HepG2 (cell line): ENCODE measurements around the gene RAB40C. TPM values are rescaled to one million over a fixed set of nuclear protein-coding genes. Genes with fewer than 3 reads are reported as not detected.

ENCODE experiments used
- CBX5 ChIP-seq: sonication (generic); formaldehyde crosslinking; IDR thresholded peaks from 2 replicates; pipeline ENCODE4 v1.4.0; 2020; ENCODE audit warnings: missing genetic modification reagents, borderline replicate concordance
- CENPX ChIP-seq: sonication (generic); formaldehyde crosslinking; IDR thresholded peaks from 2 replicates; pipeline ENCODE4 v1.9.0; 2021; ENCODE audit warnings: mild to moderate bottlenecking, missing genetic modification reagents, moderate library complexity
- FOXO1 ChIP-seq: sonication (generic); formaldehyde crosslinking; IDR thresholded peaks from 2 replicates; pipeline ENCODE4 v1.4.0; 2020; ENCODE audit warnings: missing genetic modification reagents
- LRRFIP1 ChIP-seq: sonication (generic); formaldehyde crosslinking; conservative IDR thresholded peaks from 2 replicates; pipeline ENCODE4 v1.4.0; 2020; ENCODE audit warnings: missing genetic modification reagents
- MBNL3 ChIP-seq: fragments of 250-450 bp; sonication (Bioruptor Pico); conservative IDR thresholded peaks from 2 replicates; pipeline ENCODE4 v1.8.0; 2022; ENCODE audit warnings: mild to moderate bottlenecking, inconsistent platforms
- MED13 ChIP-seq: sonication (generic); formaldehyde crosslinking; IDR thresholded peaks from 2 replicates; pipeline ENCODE4 v1.5.0; 2020; ENCODE audit warnings: missing genetic modification reagents
- MLLT10 ChIP-seq: sonication (generic); formaldehyde crosslinking; IDR thresholded peaks from 2 replicates; pipeline ENCODE4 v1.4.0; 2020; ENCODE audit warnings: missing genetic modification reagents
- PLRG1 ChIP-seq: fragments of 450-650 bp; conservative IDR thresholded peaks from 2 replicates; pipeline ENCODE4 v1.6.1; 2016
- RBM39 ChIP-seq: fragments of 200-400 bp; formaldehyde crosslinking; IDR thresholded peaks from one replicate; pipeline ENCODE4 v1.6.1; 2018; ENCODE audit warnings: antibody characterized with exemption, mild to moderate bottlenecking, low read depth, low read length; ENCODE audit not compliant: poor library complexity, severe bottlenecking
- SAFB2 ChIP-seq: sonication (generic); formaldehyde crosslinking; IDR thresholded peaks from 2 replicates; pipeline ENCODE4 v1.5.1; 2020; ENCODE audit warnings: missing genetic modification reagents, low read depth, mild to moderate bottlenecking, borderline replicate concordance
- STAT6 ChIP-seq: sonication (generic); formaldehyde crosslinking; IDR thresholded peaks from 2 replicates; pipeline ENCODE4 v1.4.0; 2020; ENCODE audit warnings: missing genetic modification reagents, mild to moderate bottlenecking, borderline replicate concordance
- TAF1 ChIP-seq: sonication (generic); formaldehyde crosslinking; IDR thresholded peaks from 2 replicates; pipeline ENCODE4 v1.4.0; 2020; ENCODE audit warnings: missing genetic modification reagents
- TBL1XR1 ChIP-seq: fragments of 150-350 bp; IDR thresholded peaks from 2 replicates; pipeline ENCODE4 v1.6.1; 2014; ENCODE audit warnings: borderline replicate concordance, low read length; ENCODE audit not compliant: partially characterized antibody
- ZBTB7B ChIP-seq: sonication (generic); formaldehyde crosslinking; IDR thresholded peaks from 2 replicates; pipeline ENCODE4 v1.4.0; 2020; ENCODE audit warnings: missing genetic modification reagents
- ZNF264 ChIP-seq: sonication (generic); formaldehyde crosslinking; IDR thresholded peaks from 2 replicates; pipeline ENCODE4 v1.4.0; 2020; ENCODE audit warnings: missing genetic modification reagents
- ZNF292 ChIP-seq: sonication (generic); formaldehyde crosslinking; IDR thresholded peaks from 2 replicates; pipeline ENCODE4 v1.8.1; 2022; ENCODE audit warnings: mild to moderate bottlenecking, low read depth, missing genetic modification reagents, borderline replicate concordance
- ZNF33B ChIP-seq: sonication (generic); formaldehyde crosslinking; IDR thresholded peaks from 2 replicates; pipeline ENCODE4 v1.5.1; 2020; ENCODE audit warnings: mild to moderate bottlenecking, missing genetic modification reagents
- ZNF776 ChIP-seq: sonication (generic); formaldehyde crosslinking; IDR thresholded peaks from 2 replicates; pipeline ENCODE4 v1.4.0; 2020; ENCODE audit warnings: mild to moderate bottlenecking, missing genetic modification reagents
- polyA plus RNA-seq, 8 experiments: library from polyadenylated mRNA; depleted of rRNA in 3 of 8; stranded (reverse) in 7 of 8; unstranded in 1 of 8; fragments of >200 nt; fragmentation: Illumina TruSeq in 4 of 8; extraction: Trizol in 4 of 8; gene quantifications; 2 replicates each; pipeline versions ENCODE4 v1.2.1 to v1.2.3, GENCODE V29; 2011 to 2016; ENCODE audit warnings: low read depth in 4 of 8, missing spikeins in 1 of 8, mixed read lengths in 1 of 8; ENCODE audit not compliant: insufficient read depth in 1 of 8
- total RNA-seq, 5 experiments: library from RNA; depleted of rRNA; stranded (reverse); fragments of >200 nt; fragmentation: Illumina TruSeq; extraction: Trizol; gene quantifications; 2 replicates each; pipeline ENCODE4 v1.2.3, GENCODE V29; 2016; ENCODE audit warnings: low read depth in 1 of 5
- TF ChIP-seq, protein P1 (sequence below): sonication (generic); formaldehyde crosslinking; IDR thresholded peaks from 2 replicates; pipeline ENCODE4 v1.4.0; 2020; ENCODE audit warnings: mild to moderate bottlenecking, missing genetic modification reagents

The RAB40C gene
- total and polyA plus RNA-seq, 2 of the 13 experiments (the other 11 are each of a cell fraction or from before 2014, with no cell fraction given): 7.7 to 11.5 TPM

DNA sequence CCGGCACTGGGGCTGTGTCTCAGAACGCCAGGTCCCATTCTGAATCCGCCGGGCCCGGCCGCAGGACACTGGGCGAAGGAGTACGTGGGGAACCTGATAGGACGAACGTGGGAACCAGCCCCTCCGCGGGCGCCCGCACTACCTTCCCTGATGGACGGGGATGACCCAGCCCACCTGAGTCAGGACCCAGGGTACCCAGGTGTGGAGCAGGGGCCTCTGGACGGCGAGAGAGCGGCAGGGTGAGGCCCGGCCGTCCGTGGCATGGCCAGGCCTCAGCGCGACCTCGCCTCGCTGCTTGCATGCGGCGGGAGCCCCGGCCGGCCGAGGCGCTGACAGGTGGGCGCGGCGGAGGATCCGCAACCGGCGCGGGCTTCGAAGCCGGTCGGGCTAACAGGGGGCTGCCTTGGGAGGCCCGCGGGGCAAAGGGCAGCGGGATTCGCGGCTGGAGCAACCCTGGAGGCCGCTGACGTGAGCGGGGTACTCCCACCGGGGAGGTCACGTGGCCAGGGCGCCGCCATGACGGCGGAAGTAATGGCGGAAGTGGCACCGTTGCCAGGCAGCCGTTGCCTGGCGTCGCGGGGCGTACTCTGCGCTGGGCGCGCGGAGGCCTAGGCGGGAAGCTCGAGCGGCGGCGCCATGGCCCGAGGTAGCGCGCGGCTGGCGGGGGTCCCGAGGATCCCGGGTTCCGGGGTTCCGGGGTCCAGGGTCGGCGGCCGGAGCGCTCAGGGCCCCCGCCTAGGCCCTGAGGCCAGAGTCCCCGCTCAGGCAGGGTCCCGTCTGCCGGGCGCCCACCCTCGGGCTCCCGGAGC lies 59.1 kb downstream of the RAB40C start, which contains the start of gene WDR90 (continued):
- TF ChIP-seq CBX5 (0 out of 2 replicates have a peak, but pooled peaks have one; percentile 47), ZNF776 (CRISPR knock-in tag) (peak; percentile 95), MBNL3 (CRISPR knock-in tag) (no peak), ZBTB7B (CRISPR knock-in tag) (peak; percentile 91), ZNF33B (no peak), MED13 (CRISPR knock-in tag) (no peak; the same call in 1 of the 2 replicates), LRRFIP1 (no peak), PLRG1 (no peak), TAF1 (CRISPR knock-in tag) (peak; percentile 76), RBM39 (peak; percentile 80), ZNF292 (CRISPR knock-in tag) (no peak), SAFB2 (CRISPR knock-in tag) (peak; percentile 72; the same call in 1 of the 2 replicates), MLLT10 (CRISPR knock-in tag) (no peak), STAT6 (peak; percentile 60; the same call in 1 of the 2 replicates), ZNF264 (peak; percentile 69; the same call in 1 of the 2 replicates), FOXO1 (CRISPR knock-in tag) (peak; percentile 32), CENPX (CRISPR knock-in tag) (no peak), TBL1XR1 (no peak)
- TF ChIP-seq, protein P1, sequence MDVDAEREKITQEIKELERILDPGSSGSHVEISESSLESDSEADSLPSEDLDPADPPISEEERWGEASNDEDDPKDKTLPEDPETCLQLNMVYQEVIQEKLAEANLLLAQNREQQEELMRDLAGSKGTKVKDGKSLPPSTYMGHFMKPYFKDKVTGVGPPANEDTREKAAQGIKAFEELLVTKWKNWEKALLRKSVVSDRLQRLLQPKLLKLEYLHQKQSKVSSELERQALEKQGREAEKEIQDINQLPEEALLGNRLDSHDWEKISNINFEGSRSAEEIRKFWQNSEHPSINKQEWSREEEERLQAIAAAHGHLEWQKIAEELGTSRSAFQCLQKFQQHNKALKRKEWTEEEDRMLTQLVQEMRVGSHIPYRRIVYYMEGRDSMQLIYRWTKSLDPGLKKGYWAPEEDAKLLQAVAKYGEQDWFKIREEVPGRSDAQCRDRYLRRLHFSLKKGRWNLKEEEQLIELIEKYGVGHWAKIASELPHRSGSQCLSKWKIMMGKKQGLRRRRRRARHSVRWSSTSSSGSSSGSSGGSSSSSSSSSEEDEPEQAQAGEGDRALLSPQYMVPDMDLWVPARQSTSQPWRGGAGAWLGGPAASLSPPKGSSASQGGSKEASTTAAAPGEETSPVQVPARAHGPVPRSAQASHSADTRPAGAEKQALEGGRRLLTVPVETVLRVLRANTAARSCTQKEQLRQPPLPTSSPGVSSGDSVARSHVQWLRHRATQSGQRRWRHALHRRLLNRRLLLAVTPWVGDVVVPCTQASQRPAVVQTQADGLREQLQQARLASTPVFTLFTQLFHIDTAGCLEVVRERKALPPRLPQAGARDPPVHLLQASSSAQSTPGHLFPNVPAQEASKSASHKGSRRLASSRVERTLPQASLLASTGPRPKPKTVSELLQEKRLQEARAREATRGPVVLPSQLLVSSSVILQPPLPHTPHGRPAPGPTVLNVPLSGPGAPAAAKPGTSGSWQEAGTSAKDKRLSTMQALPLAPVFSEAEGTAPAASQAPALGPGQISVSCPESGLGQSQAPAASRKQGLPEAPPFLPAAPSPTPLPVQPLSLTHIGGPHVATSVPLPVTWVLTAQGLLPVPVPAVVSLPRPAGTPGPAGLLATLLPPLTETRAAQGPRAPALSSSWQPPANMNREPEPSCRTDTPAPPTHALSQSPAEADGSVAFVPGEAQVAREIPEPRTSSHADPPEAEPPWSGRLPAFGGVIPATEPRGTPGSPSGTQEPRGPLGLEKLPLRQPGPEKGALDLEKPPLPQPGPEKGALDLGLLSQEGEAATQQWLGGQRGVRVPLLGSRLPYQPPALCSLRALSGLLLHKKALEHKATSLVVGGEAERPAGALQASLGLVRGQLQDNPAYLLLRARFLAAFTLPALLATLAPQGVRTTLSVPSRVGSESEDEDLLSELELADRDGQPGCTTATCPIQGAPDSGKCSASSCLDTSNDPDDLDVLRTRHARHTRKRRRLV (CRISPR knock-in tag): no peak
